ENCODE measurements around the gene CCND1.
A peak's percentile ranks its signal among the peaks of the same experiment; 100 is the strongest.

The CCND1 gene

DNA sequence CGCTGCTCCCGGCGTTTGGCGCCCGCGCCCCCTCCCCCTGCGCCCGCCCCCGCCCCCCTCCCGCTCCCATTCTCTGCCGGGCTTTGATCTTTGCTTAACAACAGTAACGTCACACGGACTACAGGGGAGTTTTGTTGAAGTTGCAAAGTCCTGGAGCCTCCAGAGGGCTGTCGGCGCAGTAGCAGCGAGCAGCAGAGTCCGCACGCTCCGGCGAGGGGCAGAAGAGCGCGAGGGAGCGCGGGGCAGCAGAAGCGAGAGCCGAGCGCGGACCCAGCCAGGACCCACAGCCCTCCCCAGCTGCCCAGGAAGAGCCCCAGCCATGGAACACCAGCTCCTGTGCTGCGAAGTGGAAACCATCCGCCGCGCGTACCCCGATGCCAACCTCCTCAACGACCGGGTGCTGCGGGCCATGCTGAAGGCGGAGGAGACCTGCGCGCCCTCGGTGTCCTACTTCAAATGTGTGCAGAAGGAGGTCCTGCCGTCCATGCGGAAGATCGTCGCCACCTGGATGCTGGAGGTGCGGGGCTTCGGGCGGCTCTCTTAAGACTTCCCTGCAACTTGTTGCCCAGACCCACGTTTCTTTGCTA is at the start of gene CCND1:
Gene CCND1, plus strand, starts transcription at position 162 of the 587 bp plus-strand sequence. Its CDS starts 158 bp downstream, at position 320.
- DNase-seq (ENCODE audit: low spot score) = peak; percentile 61

DNA sequence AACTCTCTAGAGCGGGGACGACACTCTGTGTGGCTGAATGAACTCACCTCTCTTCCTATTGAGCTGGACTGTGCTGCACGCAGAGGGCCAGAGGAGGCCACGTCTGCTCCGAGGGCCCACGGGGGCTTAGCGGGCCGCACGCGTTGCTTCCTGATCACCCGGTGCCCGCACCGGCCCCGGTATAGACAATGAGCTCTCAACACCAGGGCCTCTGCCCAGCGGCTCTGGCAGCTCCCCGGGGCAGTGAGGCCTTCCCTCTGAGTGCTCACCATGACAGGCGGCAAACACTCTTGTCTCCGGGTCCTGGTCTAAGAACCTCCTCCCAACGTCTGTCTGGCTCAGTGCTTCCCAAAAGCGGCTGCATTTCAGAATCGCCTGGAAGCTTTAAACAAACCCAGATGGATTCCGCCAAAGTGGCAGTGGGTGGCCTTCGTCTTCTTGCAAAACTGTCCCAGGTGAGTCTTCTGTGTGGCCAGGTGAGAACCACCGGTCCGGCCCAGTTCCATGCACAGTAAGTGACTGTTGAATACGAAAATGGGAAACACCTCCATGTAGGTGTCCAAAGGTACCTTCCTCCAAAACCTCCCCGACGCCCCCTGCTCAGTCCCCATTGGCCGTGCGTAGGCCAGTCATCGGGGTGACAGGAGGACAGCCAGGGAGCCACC is 47.8 kb upstream of the CCND1 start:
- no peak for DNase-seq (ENCODE audit: low spot score)

DNA sequence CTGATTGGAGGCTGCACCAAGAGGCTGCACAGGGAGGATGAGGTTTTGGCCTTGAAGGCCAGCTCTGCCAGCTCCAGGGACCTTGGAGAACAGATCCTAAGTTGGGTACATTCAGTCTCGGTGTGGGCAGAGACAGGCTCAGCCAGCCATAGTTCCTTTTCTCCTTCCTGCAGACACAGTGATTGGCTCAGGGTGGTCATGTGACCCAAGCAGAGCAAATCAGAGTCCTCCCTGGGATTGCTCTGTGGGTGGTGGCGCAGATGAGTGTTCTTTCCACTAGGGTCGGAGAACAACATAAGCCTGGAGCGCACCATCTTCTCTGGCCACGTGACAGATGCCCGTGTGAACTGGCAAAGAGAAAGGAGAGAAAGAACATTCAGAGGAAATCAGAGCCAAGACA is 47.1 kb upstream of the CCND1 start:
- DNase-seq (ENCODE audit: low spot score) = no peak

DNA sequence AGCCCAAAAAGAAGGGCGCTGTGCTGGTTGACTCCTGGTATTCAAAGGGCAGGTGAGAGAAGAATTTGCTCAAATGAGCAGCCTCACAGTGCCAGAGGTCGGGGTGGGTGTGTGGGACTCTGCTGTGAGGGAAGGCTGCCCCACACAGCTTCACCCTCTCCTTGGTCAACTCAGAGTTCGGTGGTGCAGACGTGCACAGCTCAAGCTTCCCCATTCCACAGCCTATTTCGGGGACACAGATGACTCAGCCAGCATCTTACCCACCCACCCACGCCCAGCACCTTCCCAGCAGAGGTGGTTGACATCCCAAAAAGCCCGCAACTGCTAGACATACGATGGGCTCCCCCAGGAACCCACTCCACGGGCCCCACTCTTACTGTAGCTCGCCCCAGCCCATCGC is 46.5 kb upstream of the CCND1 start:
- DNase-seq (ENCODE audit: low spot score) = no peak

DNA sequence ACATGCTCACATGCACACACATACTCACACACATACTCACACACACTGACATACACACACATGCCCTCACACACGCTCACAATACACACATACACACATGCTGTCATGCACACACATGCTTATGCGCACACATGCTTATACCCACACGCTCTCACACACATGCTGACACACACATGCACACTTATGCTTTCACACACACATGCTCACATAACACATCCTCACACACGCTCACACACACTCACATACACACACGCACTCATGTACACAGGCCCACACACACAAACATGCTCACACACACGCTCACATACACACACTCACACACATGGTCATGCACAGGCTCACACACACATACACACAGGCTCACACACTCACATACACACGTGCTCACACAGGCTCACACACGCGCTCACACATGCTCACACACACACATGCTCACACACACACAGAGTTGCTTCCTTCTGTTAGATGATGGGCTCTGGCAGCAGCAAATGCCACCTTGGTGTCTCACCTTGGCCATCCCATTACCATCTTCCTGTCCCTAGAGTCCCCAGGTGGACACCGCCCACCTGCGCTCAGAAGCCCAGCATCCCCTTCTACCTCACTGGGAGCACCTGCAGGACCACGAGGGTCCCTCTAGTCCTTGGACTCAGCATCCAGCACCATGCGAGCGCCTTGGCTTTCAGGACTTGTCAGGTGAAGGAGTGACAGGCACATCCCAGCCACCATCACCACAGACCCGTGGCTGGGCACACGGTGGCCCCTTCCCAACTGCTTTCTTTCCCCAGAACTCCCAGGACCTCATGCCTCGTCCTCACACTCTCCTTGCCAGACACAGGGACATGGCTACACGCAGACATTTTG is 44.9 kb upstream of the CCND1 start:
- DNase-seq (ENCODE audit: low spot score) = no peak

DNA sequence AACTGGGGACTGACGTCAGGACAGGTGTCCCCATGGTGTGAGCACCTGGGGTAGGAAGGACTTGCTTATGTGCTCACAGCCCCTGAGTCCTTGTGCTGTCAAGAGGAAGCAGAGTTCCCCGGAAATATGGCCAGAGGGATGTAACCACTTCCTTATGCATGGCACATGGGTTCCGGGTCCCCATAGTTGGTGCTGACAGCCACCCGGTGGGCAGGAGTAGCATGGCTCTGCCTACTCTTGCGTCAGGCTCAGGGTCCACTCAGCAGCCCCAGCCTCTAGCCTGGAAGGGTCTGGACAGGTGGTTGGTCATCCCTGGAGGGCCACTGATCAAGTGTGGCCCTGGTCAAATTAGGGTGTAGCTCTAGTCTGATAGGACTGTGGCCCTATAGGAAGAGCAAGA is 42.8 kb upstream of the CCND1 start:
- no peak for DNase-seq (ENCODE audit: low spot score)

DNA sequence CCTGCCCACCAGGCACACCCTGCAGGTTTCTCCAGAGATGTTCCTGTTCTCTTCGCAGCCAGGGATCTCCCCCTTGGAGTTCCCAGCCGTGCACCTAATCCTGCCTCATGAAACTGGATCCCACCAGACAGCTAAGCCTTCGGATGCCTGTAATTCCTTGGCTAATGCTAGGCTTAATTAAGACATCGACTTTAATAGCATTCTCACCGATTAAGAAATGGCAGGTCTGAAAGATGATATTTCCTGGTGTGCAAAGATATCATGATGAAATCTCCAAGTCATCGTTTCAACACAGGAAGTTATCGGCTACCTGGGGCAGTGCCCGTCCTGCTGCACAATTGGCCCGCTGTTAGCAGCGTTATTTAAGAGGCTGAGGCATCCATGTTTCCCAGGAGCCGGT is 41.5 kb upstream of the CCND1 start:
- DNase-seq (ENCODE audit: low spot score) = no peak

DNA sequence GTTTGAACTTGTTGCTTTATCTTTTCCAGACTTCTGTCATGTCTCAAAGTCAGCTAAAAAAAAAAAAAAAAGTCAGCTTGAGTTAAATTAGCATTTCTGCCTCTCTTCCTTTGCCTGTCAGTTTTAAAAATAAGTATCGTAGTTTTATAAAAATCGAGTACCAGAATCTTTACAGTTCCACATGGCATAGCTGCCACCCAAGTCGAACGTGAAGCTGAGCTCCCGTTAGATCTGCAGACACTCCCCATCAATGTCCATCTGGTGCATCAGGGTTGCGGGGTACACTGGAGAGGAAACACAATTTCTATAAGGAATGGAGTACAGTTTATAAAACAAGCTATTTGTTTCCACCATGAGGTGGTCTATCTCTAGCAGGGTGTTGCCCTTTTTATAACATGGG is 41.0 kb upstream of the CCND1 start:
- no peak for DNase-seq (ENCODE audit: low spot score)

DNA sequence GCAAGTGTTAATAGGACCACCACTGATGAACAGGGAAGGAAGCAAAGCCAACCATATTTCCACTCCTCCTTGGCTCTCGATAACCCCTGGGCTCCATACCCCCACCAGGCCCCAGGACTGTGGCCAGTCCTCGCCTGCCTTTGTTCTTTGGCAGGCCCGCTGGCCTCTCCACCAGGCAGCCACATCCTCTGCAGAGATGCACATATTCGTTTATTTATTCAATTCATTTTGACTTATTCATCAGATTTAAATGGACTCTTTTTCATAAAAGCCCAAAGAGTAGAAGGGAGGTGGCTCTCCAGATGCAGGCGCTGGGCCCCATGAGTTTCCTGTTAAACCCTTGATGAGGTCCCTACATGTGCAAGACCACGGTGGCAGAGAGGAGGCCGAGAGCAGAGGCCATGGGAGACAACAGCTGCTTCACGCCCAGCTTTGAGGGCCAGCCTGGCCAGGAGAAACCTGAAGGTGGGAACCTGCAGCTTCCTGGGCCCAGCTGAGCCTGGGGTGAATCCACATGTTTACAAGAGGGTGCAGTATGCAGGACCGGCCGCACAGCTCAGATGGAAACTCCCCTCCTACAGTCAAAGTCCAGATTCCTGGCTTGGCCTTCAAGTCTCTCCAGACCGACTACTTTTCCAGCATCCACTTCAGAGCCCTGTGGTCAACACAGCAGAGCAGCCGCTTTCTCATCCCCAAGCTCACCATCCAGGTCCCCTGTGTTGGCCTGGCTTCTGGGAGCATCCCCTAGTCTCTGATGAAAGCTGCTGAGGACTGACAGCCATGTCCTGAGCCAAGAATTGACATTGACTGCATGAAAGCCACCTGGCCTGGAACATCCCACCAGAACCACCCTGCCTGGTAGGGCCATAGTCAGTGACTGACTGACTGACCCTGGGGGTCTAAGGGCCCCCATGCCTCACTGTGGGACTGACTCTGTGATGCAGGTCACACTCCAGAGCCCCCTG is 39.7 kb upstream of the CCND1 start:
- no peak for DNase-seq (ENCODE audit: low spot score)

DNA sequence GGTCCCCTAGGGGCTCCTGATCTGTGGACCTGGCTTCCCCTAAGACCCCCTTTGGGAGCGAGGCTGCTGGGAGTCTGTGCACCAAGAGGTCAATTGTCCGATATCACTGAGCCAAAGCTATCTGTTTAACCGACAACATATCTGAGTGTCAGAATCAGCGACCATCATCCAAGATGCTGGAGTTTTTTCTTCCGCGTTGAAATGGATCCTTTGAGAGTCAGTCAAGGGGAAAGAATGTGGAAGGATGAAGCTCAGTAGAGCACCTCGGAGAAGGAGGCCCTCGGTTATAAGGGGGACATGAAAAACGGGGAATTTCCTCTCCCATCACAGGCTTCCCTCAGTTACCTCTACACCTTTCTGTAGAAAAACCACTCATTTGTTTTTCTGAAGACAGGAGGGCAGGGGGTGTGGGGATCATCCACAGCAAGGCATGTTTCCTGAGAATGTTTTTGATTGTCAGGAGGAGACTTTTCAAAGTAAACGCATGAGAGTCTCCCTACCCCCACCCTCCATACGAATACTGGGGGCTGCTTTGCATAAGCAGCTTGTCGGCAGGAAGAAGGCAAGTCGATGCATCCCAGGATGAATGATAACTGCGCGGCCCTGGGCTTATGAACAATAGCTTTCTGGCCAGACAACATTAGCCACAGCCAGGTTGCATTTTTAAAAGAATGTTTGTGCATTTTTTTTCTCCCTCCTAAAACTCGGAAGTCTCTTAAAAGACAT is 37.7 kb upstream of the CCND1 start:
- no peak for DNase-seq (ENCODE audit: low spot score)

DNA sequence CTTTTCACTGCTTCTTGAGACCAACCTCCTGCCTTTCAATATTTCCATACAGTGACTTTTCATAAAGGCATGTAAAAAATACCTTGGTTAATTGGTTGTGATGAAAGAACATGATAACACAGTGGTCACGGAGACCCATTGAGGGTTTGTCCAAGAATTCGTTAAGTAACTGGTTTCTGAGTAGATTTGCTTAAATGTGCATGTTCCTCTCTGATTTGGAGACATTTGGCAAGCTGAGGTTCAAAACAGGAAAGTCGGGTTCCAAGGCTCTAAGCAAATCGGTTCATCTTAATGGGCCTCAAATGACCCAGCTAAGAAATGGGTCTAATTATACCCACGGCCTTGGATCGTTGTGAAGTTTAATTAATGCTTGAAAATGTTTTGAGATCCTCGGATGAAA is 36.9 kb upstream of the CCND1 start:
- no peak for DNase-seq (ENCODE audit: low spot score)

DNA sequence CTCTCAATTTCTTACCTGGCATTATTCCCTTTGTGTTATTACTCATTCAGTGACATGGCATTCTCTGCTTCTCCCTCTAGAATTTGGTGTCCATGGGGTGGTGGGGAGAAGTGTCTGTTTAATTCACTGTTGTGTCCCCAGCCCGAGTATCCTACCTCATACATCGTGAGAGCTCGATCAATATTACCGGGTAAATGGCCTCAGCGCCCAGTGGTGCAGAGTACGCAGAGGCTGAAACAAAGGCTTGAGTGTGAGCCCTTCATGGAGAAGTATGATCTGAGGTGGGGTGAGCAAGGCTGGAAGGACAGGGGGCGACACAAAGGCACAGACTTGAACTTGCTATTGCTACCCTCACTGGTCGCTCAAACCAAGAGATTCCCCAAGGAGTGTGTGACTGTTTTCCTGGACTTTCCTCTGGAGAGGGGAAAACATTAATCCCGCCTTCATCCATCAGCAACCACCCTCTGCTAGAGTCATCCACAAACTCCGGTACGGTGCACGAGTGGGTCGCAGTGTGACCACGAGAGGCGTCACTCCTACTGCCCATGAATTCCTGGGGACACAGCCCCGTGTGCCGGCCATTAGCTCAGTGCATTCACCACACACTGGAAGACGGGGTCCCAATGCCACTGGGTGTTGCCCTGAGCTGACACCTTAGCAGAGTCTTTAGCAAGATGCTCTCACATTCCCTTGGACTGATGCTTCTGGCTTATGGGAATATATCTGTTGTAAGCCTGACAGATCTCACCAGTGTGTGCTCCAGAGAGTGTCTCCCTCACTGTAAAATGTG is 35.0 kb upstream of the CCND1 start:
- DNase-seq (ENCODE audit: low spot score) = no peak

DNA sequence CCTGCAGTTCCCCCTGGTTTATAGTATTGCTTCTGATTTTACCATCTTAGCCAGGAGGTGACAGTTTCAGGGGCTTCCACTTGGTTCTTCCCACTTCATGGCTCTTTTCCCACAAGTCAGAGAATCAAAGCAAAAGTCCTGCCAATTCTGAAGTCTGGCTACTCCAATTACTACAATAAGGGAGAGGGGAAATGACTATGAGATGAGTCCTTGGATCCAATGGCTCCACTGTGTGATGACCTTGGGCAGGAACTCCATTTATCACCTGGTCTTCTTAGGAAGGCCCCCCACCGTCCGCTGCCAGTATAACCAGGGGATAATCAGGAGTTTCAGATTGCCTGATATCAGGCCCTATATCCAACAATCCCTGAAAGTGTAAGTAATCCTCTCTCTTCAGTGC is 31.6 kb upstream of the CCND1 start:
- no peak for DNase-seq (ENCODE audit: low spot score)

DNA sequence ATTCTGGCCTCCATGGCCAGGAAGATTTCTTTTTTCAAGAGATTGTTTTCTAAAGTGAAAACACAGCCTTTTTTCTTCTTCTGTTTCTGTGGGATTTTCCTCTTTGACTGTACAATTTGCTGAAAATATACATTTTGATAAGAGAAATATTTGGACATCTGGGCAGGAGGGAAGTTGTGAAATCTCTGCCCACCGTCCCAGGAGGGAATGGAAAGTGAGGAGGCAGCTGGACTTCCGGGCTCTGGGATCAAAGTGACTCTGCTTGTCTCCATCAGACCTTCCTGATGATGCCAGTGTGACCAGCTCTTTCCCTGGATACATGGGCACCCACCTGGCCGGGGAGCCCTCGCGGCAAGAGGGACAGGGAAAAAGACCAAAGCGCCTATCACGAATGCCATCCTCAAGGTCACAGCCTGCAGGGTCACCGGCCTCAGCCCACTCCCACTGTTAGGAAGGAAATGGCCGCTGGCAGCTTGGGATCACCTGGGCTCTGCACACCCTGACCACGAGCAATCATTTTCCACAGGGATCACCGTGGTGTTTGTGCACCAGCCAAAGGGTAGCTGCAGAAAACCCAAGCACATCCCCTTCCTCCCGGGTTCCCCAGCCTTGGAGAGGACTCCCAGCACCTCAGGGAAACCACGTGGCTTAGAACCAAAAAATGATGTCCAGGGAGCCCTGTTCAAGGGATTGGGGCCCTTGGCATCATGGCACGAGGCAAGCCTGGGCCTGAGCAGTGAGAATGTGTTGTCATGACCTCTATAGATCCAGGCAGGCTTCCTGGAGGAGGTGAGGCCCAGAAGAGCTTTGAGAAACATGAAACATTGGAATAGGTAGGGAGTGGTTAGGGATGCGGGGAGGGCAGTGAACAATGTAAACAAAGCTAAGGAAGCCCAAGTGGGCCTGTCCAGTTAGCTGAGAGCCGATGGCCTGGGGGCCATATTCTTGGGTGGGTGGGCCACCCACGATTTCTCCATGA is 29.1 kb upstream of the CCND1 start:
- no peak for DNase-seq (ENCODE audit: low spot score)

DNA sequence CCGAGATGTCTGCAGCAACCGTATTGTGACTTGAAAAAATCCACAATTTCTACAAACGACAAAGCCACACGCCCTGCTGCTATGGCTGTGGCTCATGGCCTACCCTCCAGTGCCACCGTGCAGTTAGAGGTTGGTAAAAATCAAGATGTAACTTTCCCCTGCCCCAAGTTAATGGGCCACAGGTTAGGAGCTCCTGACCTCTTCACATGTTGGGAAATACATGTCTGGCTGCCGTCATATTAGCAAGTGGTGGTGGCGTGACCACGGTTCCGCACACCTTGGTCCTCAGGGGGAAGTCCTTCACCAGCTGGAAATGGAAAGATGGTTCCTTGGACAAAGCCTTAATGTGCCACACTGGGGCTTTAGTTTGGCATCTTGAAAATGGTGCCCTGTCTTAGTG is 27.4 kb upstream of the CCND1 start:
- DNase-seq (ENCODE audit: low spot score) = no peak

DNA sequence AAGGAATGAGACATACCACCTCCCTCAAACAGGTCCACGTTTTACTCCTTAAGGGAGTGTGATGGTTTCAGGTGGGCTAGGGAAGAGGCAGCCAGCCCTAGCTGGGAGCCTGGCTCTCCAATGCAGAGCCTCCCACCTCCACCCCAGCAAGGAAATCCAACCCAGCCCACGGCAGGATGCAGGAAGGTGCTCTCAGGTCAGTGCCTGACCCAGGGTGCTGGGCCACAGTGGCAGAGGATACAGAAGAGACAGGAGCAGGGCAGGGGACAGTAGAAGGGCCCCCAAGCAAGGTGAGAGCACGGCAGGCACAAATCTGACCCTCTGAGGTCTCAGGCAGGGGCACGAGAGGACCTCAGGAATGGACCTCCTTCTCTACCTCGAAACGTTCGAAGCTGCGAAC is 26.9 kb upstream of the CCND1 start:
- no peak for DNase-seq (ENCODE audit: low spot score)

DNA sequence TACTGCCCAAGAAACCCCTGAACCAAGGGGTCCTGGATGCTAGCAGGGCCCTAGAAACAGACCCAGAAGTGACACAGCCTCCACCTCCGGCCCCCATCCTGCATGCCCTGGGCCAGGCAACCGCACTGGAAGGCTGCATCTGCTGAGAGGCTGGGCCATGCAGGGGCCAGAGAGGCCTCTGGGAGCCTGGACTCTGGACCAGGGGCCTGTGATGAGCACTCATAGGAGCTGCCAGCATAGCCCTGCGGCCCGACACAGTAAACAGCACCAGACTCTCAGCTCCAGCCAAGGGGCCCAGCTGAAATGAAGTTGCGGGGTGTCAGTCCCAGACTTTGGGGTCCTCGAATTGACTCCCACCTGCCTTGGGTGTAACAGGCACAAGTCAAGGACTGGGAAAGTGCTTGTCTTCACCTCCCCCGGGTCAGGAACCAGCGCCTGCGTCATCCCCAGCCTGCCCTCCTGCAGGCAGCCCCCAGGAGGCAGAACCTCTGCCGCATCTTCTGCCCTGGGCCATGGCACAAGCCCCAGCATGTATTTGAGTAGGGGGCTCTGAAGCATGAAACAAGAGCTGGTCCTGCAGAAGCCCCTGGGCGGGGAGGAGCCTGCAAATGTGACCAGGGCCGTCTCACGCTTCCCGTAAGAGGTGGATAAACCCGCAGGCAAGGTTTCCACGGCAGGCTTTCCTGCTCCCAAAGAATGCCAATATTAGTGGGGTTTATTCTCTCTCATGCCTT is 25.2 kb upstream of the CCND1 start:
- DNase-seq (ENCODE audit: low spot score) = no peak

DNA sequence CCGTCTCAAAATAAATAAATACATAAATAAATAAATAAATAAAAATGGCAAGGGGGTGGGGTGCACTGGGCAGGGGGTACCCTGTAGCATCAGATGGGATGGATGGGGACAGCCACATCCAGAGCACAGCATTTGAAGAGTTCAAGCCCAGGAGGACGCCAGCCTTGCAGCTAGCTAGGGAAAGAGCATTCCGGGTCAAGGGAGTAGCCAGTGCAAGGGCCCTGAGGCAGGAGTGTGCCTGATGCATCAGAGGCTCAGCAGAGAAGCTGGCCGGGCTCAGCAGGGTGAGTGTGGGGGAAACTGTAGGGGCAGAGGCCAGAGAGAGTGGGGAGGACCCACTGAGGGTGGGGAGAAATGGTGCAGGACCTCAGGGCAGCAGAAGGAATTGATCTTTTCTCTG is 23.7 kb upstream of the CCND1 start:
- DNase-seq (ENCODE audit: low spot score) = no peak

DNA sequence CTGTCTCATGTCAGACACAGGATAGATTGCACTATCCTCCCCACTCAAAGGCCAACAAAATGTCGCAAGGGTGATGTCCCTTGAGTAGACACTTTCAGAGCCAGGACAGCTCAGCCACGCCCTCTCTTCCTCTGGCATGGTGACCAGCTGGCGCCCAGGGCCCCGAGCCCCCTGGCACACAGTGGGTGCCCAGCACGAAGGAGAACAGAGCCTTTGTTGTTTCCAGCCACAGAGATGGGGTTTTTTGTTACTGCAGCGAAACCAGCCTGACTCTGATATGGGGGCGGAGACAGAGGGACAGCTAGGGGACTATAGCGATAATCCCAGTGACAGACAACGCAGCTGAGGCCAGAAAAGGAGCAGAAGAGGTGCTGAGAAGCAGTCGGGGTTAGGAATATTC is 23.3 kb upstream of the CCND1 start:
- DNase-seq (ENCODE audit: low spot score) = no peak

All from D341Med (cell line).